CD4-positive, alpha-beta T cell treated with Interleukin-12 subunit alpha and Interleukin-12 subunit beta, for 1 hour (primary cell): ENCODE results near the gene LPGAT1.

Source experiments
- DNase-seq: peaks from one replicate; pipeline ENCODE4 v3.0.0-alpha.2; 2020

LPGAT1 gene

DNA sequence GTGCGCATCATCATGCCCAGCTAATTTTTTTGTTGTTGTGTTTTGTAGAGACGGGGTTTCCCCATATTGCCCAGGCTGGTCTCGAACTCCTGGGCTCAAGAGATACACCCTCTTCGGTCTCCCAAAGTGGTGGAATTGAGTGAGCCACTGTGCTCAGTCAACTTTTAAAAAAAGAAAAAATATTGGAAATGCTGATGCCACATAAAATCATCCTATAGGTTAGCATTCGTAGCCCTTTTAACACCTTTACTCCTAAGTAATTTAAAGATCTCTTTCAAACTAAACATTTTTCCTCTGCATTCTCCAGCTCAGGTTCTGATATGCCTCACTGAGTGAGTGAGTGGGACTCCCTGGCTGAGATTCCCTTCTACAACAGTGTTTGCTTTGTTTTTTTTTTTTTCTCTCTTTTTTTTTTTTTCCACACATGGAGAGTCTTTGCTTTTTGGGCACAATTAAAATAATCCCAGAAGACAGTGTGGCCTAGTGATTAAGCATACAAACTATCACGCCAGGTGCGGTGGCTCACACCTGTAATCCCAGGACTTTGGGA, 74.0 kb downstream of the LPGAT1 start:
- no peak for DNase-seq

DNA sequence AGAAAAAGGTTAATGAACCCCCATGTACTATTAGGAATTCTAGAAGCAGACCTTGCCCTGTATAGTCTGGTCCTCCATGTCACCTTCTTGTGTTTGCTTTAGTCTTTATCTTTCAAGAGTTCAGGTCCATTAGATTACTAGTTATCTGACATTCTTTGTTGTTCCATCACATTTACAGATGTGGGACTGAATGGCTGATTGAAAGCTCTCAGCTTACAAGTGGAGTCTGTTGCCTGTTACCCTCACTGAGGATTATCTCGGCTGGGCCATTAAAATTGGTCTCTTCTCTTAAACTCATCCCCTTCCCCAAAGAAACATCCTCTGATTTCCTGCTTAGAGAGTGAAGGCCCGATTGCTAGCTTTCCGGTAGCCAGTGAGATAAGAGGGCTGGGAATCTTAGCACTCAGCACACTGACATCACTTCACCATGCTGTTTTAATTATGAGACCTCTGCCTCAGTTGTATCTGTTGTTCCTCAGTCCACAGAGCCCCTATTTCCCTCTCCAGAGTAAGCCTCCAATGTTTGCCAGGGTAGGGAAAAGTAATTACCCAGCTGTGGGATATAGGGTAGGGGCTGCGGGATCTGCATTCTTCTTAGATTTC, 76.8 kb downstream of the LPGAT1 start:
- no peak for DNase-seq

DNA sequence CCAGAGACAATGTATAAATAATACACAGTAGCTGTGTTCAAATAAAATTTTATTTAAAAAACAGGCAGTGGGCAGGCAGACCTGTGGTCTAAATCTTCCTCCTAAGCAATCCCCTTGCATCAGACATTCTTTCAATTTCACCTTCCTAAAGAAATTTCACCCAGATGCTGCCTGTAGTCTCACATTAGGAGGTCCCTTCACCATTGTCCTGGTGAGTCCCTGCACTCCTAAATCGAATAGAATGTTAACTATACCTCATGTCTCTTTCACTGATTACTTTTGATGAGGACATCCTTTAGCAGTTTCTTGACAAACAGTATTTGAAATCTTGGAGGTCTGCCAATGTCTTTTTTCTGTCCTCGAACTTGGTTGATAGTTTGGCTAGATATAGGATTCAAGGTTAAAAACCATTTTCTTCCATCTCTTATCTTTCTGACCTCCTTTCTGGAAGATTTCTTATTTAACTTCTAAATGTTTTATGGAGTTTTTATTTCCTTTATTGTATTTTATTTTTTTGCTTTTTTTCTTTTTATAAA, 77.5 kb downstream of the LPGAT1 start:
- no peak for DNase-seq

DNA sequence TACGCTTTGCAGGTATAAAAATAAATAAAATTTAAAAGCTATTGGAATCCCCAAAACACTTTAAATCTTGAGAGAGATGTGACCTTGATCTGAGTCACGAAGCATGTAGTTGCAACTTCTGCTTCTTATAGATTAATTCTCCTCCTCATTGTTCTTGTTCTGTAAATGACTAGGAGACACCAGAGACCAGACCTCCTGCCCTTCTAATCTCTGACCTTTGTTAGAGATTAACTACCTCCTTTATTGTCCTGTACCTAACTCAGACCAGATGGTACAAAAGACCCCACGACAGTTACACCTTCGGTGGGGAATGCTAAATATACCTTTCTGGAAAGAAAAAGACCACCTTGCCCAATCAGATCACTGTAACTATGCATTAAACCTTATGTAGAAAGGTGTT, 78.2 kb downstream of the LPGAT1 start:
- DNase-seq, result no peak

DNA sequence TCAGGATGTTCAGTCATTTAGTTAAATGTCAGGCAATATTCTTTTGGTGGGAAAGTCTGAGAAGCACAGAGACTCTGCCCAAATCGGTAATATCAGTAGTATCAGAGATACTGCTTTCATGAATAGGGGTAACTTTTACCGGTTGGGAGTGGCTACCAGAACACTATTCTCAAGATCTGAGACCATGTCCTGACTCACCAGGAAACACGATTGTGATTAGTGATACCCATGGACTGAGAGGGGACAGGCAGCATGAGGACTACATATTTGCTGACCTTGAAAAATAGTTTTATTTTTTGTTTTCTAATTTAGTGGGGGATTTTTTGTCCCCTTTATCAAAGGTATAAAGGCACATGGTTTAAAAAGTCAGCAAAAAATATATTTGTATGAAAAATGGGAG, 79.1 kb downstream of the LPGAT1 start:
- DNase-seq, result no peak

DNA sequence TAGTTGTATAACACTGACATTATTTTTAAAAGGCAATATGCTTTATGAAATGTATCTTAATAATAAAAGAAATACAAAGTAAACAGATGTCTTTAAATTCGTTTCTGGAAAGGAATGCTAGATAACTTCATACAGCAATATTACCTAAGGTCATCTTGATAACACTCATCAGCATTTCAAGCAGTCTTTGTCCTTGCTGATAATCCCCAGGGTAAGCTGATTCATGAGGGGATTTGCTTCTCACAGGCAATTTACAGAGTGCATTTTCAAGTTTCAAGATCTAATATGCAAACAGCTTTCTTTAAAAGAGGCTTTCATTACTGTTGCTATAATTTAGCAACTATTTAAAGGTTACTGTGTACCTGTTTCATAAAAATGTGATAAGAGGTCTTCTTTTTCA, 80.0 kb downstream of the LPGAT1 start:
- no peak for DNase-seq

DNA sequence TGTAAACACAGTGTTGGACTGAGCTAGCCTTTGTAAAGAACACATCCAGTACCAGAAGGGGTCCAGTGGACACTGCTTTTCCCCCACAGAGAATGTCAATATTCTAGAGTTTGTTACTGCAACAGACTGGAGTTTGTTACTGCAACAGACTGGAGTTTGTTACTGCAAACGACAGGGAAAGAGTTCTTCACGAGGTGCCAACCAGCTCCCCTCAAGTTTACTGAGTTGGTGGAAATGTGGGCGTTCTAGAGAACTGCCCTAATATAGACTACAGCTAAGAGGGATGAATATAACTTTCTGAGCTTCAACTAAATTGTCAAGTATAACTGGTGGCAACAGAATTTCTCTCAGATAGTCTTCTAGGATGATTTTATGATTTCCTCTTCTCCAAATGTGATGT, 81.3 kb downstream of the LPGAT1 start:
- DNase-seq, result no peak

DNA sequence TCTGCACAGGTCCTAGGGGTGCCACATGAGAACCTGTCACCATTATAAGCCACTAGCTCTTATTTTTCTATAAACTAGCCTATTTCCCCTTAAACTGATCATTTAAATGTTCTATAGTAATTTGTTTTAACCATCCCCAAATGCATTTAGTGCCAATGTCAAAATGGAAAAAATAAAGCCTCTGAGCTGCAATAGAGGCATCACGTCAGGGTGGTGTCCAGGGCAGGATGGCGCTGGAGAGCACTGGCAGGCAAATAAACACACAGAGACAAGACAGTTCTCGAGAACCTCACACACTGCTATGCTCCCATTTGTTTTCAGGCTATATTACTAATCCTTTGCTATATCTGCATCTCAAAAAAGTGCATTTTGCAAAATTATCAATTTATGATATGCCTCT, 81.8 kb downstream of the LPGAT1 start:
- DNase-seq, result no peak

DNA sequence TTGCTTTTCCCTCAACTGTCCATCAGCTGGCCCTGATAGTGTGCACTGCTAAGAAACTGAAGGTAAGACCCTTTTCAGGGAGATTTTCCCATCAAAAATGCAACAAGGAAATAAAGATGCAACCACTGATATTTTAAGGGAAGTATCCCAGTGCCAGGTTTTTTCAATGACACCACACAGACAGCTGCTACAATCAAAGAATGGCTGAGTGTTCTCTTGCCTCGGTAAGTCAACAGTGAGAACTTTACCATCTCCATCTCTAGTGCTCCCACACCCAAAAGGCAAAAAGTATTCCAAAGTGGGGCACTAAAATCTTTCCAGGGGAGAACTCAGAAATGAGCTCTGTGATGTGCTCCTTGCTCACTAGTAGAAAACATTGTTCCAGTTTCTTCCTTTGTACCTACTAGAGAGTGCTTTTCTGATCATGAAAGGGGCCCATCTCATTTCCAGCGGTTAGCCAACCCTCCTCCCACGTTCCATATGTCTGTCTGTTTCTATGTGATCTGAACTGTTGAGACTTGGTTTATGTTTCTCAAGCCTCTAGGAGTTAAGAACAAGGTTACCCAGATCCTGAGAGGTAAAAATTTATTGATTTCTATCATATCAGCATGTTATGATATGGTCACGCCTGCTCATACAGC, 87.6 kb downstream of the LPGAT1 start:
- DNase-seq, result no peak

DNA sequence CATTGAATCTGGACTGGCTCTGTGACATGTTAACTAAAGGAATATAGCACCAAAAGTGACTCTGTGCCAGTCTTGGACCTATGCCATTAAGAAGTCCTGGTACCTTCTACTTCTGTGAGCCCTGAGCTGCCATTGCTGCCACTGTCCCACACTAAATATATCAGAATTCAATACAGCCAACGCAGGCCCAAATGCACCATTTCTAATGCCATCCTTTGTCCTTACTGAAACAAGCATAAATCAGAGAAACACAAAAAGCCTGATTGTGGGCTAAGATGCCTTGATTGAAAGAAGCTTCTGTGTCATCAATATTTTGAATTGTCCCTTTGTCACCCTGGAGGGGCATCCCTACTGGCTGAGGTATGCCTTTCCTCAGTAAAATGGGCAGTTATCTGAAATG, 88.3 kb downstream of the LPGAT1 start:
- DNase-seq, result no peak

DNA sequence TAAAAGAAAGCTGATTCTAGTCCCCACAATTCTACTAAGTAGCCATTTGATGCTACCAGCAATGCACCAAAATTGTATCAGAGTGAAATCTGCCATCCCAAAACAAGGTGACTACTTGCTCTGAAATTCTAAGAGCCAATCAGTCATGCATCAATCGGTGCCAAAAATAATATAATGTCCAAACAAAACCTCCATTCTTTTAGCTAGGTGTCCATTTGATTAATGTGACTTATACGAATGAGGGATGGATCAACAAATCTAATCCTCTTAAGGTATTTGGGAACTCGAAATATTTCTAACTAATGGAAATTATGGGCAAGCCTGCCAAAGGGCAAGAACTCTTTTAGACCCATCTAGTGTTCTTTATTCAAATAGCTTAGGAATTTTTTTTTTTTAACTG, 88.8 kb downstream of the LPGAT1 start:
- DNase-seq, result no peak

DNA sequence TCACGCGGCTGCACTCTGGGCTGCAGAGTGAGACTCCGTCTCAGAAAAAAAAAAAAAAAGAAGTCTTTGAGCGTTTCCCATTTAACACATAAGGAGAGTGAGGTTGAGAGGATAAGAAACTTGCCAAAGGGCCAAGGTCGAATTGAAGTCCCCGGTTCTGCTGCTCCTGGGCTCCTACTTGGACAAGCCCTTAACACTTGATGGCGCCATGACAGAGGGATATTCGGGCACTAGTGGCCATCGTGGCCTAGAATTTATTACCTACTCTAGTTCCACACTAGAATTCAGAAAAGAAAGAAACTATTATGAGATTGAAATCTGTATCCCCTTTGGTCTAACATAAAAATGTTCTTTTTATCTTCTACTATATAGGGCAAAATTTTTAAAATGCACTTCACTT, 89.4 kb downstream of the LPGAT1 start:
- DNase-seq, result no peak

DNA sequence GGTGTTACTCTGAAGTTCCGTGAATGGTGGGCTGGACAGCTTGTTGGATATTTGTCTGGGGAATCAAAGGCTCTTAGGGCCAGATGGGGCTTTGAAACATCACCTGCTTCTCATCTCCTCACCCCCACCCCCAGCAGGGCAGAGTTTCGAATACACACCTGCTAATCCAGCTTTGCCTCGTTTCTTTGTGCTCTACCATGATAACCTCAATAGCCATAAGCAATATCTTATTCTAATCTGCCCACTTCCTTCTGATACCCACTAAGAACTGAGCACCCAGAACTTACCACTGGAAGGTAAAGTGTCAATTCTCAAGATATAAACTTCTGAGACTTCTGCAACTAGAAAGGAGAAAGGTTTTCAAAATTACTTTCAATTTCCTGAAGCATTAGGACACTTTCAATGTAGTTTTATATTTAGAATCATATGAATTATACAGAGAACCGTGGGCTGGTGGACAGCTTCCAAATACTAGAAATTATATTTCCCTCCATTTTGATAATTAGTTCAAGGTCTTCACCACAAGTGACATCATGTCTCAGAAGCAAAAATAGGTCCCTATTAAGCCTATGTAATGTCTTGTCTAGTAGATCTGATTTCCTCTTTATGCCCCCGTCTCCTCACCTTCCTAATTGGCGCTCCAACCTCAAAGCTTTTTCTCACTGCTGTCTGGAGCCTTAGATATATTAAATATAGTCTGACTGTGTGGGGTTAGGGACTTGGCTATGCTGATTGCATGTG, 90.7 kb downstream of the LPGAT1 start:
- DNase-seq, result peak; percentile 34

DNA sequence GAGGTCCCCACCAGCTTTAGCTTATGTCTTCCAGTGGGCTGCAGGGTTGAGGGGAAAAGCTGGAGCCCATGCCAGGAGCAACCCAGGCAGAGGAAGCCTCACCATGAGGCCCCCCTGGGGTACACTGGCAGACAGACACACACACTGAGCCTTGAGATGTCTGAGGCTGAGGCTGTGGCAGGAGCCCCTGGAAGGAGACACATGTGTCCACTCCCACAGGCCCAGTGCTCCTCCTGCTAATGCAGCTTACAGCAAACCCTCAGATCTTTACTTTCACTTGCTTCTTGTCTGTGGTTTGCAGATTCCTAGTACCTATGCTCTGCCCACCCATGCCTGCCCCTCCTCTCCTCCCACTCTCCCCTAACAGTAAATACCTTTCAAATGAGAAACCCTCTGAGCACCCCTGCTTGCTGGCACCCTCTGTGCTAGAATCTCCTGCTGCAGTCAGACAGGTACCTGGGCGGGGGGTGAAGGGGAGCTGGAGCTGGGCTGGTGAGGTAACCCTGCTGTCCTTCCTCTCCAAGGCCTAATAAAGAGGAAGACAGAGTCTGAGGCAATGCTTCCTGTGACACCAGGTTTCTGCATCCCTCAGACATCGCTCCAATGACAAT, 91.8 kb downstream of the LPGAT1 start:
- DNase-seq, result peak; percentile 21

DNA sequence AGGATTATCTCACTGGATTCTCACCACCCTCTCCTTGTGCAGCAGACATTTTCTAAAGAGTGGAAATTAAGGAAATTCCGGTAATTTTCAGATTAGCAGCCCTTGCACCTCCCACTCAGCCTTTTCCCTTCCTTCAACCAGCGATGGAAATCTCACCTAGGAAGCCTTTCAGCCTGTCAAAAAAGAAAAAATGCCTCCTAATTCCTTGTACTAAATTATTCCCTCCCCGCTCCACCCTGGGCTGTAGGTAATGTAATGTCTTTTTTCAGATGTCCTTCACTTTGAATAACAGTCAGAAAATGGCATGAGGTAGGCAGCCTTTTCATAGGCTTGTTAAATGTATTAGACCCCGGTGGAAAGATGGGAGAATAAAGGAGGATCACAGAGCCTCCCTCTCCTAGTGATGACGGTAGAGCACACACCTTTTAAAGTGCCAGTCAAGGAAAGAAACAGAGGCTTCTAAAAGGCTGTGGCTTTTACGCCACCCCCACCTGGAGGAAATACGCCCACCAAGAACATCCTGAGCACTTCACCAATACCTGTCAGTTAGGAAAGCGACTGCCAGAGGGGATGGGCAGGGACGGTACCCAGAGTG, 92.4 kb downstream of the LPGAT1 start:
- DNase-seq, result peak; percentile 0

DNA sequence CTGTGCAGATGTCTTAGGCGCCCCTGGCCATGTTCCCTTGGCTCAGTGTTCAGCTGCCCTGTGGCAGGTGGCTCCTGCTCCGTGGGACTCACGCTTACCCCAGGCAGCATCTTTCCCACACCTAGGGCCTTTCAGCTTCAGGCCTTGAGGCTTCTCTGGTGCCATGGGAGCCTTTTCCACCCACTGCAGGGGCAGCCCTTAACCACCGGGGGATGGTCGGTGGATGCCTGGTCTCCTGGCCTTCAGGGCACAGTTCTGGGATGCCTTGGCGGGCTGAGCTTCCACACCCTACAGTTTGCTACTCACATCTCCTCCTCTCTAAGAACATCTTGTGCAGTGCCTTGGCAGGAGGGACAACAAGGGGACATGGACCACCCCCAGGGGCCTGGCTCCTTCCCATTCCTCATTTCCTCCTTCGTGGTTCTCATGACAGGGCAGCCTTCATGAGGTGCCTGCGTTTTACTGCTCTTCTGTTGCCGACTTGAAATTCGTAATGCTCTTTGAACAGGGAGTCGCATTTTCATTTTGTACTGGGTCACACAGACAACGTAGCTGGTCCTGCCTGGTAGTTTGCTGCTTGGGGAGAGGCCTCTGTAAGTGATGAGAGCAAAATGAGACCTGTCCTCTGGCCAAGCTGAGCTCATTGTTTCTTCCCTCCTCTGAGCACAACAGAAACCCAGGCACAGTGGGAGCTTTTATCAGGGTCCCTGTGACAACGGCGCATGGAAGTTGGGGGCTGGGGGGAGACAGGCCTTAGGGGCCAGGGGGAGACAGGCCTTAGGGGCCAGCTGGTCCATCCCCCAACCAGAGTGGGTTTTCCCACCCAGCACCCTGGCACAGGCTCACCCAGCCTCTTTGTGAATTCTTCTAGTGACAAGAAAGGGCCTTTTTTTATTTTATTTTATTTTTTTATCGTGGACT, 93.2 kb downstream of the LPGAT1 start:
- no peak for DNase-seq

DNA sequence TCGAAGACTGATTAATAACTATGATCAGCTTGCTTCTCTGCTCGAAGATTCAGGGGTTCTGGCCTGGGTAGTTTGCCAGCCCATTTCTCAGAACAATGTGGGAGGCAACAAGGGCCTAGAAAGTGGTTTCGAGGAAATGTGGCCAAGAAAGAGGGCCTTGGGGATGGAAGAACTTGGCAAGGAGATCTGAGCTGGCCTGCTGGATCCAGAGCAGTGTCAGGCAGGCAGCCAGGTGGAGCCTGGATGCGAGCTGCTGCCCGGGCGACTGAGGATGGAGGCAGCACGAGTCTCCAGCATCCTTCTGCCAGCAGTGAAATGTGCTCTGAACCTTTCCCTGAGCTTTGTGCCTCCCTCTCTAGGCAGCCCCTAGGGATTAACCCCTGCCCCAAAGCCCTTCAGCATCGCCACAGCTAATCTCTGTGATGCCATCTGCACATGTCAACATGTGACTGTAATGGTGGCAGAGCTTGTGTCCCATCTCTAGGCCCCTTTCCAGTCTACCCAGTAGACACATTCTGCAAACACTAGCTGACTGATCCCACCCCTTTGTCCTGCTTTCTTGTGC, 94.1 kb downstream of the LPGAT1 start:
- no peak for DNase-seq

DNA sequence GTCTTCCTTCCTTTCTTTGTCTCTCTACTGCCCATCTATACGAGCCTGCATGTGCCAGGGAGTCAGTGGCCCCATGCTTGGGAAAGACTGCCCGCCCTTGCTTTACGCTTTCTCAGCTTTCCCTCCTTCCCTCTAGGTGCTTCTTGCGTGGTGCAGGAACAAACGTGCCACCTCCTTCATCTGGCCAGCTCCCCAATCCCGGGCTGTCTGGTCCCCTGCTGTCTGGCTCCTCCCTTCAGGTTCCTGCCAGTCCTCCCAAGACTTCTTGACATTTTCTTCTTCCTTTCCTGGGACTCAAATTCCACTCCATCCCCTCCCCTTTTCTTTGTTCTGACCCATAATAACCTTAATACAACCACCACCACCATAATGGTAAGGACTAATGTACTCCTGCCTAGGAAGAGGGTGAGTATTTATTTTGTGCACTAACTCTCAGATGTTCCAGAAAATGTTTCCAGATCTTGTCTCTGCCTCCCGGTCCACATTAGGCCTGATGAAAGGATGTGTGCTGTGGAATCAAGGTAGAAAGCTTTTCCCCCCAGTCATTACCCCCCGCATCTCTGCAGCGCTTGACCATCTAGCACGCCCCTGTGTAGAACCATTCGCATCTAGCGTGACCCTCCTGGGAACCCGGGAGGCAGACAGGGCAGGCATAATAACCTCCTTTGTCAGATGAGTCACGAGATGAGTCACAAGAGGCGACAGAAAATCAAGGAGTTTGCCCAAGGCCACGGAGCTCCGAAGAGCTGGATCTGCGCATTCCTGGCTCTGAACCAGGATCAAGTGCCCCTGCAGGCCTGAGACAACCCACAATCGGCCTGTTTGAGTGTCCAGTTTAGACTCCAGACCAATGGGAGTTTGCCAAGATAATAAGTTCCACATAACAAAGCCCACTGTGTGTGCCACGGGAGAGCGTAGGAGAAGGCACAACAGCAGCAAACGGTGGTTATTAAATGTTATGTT, 95.1 kb downstream of the LPGAT1 start:
- DNase-seq, result no peak

DNA sequence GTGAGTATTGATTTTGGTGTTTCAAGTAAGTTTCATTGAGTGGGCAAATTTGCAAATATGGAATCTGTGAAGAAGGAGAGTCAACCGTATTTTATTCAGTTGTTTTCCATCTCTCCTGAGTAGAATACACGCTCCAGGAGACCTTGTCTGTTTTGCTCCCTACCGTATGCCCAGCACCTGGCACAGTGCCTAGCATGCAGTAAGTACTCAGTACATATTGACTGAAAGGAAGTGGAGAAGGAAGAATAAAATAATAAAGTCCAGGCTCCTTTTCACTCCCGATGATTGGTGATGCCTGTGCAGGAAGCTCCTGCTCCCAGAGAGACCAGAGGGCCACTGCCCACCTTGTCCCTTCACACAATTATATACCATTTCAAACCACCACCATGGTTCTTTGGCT, 95.8 kb downstream of the LPGAT1 start:
- no peak for DNase-seq

DNA sequence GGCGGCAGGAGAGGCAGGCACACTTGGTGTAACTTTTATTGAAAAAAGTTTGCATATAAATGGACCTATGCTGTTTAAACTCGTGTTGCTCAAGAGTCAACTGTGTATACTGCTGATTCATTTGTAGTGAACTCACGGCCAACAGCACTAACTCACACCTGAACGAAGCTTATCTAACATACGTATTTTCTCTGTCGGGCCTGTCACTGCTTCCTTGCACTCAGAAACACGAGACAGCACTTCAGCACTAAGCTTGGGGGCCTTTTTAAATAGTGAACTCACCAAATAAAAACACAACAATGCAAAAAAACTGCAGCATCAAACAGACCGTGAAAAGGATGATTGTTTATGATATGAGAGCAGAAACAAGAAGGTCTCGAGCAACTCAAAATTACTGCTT, 96.2 kb downstream of the LPGAT1 start:
- no peak for DNase-seq
